ENCODE measurements around the gene AUTS2.

AUTS2 gene

GRCh38 chr7:70005480-70005879, 407.2 kb downstream of the AUTS2 start:
- Histone ChIP-seq H3K9me3 (ENCODE audit: control insufficient read depth in 2 of 2, low read length in 2 of 2) (no peaks in the 10 kb centered on the region), H3K27me3 (ENCODE audit: control insufficient read depth in 2 of 2, insufficient read depth in 2 of 2, low read length in 2 of 2) (no peaks in the 10 kb centered on the region), H3K4me3 (ENCODE audit: low read length in 2 of 2) (no peak overlapping the region), H3K36me3 (ENCODE audit: control insufficient read depth in 2 of 2, insufficient read depth in 2 of 2, low read length in 2 of 2) (no peaks in the 10 kb centered on the region), H3K27ac (ENCODE audit: low read depth in 2 of 2, low read length in 2 of 2) (no peak overlapping the region), H3K9ac (ENCODE audit: low read depth in 1 of 2, low read length in 2 of 2) (no peak overlapping the region), H3K4me1 (ENCODE audit: control insufficient read depth in 2 of 2, insufficient read depth in 2 of 2, low read length in 2 of 2) (no peaks in the 10 kb centered on the region)

- Histone ChIP-seq H3K4me1 (ENCODE audit: control insufficient read depth in 2 of 2, insufficient read depth in 2 of 2, low read length in 2 of 2) (no peaks in the 10 kb centered on the region), H3K9me3 (ENCODE audit: control insufficient read depth in 2 of 2, low read length in 2 of 2) (no peaks in the 10 kb centered on the region), H3K27ac (ENCODE audit: low read depth in 2 of 2, low read length in 2 of 2) (no peak overlapping the region), H3K27me3 (ENCODE audit: control insufficient read depth in 2 of 2, insufficient read depth in 2 of 2, low read length in 2 of 2) (no peaks in the 10 kb centered on the region), H3K9ac (ENCODE audit: low read depth in 1 of 2, low read length in 2 of 2) (no peak overlapping the region), H3K36me3 (ENCODE audit: control insufficient read depth in 2 of 2, insufficient read depth in 2 of 2, low read length in 2 of 2) (no peaks in the 10 kb centered on the region), H3K4me3 (ENCODE audit: low read length in 2 of 2) (no peak overlapping the region)
These were observed 407.6 kb downstream of the AUTS2 start for GRCh38 chr7:70005891-70006260.

DNA sequence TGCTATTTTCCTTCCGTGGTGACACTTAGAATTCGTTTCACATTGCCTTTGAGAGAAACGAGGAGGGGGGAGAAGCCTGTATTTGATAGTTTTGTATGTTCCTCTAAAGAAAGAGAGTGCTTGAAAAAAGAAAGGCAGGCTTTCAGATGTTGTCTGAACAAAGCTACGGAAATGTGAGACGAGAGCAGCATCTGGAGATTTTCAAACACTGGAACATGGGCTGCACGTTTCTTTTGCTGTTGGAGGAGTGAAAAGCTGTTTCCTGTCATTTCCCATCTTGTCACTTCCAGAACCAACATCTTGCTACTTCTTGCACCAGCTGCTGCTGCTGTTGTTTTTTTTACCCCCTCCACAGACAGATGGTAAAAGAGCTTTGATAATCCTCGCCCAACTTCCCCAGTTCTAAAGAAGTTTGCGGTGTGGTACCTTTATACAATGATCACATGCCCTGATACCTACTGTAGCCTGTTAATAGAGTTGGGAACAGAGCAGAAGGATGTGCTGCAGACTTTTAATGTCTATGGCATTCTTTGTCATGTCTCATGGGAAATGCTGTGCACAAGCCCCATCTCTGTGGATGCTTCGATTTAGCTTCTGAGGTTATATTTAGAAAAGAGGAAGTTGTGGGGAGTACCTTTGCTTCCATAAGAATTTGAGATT, 408.1 kb downstream of the AUTS2 start:
- Histone ChIP-seq H3K36me3 (ENCODE audit: control insufficient read depth in 2 of 2, insufficient read depth in 2 of 2, low read length in 2 of 2) (no peaks in the 10 kb centered on the region), H3K9ac (ENCODE audit: low read depth in 1 of 2, low read length in 2 of 2) (no peak overlapping the region), H3K4me3 (ENCODE audit: low read length in 2 of 2) (no peak overlapping the region), H3K4me1 (ENCODE audit: control insufficient read depth in 2 of 2, insufficient read depth in 2 of 2, low read length in 2 of 2) (no peaks in the 10 kb centered on the region), H3K9me3 (ENCODE audit: control insufficient read depth in 2 of 2, low read length in 2 of 2) (no peaks in the 10 kb centered on the region), H3K27ac (ENCODE audit: low read depth in 2 of 2, low read length in 2 of 2) (no peak overlapping the region), H3K27me3 (ENCODE audit: control insufficient read depth in 2 of 2, insufficient read depth in 2 of 2, low read length in 2 of 2) (no peaks in the 10 kb centered on the region)

DNA sequence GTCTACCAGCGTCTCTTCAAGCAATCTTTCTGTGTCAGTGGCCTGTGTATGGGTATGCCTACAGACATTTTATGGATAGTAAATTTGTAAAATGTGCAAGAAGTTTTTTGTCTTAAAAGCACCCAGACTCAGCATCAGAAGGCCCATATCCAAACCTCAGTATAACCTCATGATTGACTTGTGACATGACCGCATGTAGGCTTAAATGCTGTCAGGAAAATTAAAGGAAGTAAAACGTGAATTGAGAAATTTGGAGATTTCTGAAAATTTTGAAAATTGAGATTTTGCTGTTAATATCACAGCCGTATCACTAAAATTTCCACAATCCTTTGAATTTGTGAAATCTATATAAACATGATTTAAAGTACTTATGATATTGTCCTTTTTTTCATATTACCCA, 410.2 kb downstream of the AUTS2 start:
- no peaks in the 10 kb centered on the region for H3K27me3 ChIP-seq (ENCODE audit: control insufficient read depth in 2 of 2, insufficient read depth in 2 of 2, low read length in 2 of 2)
- no peaks in the 10 kb centered on the region for H3K36me3 ChIP-seq (ENCODE audit: control insufficient read depth in 2 of 2, insufficient read depth in 2 of 2, low read length in 2 of 2)
- no peaks in the 10 kb centered on the region for H3K4me1 ChIP-seq (ENCODE audit: control insufficient read depth in 2 of 2, insufficient read depth in 2 of 2, low read length in 2 of 2)
- H3K9me3 ChIP-seq (ENCODE audit: control insufficient read depth in 2 of 2, low read length in 2 of 2): no peaks in the 10 kb centered on the region
- H3K9ac ChIP-seq (ENCODE audit: low read depth in 1 of 2, low read length in 2 of 2): no peak overlapping the region
- no peak overlapping the region for H3K4me3 ChIP-seq (ENCODE audit: low read length in 2 of 2)
- no peak overlapping the region for H3K27ac ChIP-seq (ENCODE audit: low read depth in 2 of 2, low read length in 2 of 2)

DNA sequence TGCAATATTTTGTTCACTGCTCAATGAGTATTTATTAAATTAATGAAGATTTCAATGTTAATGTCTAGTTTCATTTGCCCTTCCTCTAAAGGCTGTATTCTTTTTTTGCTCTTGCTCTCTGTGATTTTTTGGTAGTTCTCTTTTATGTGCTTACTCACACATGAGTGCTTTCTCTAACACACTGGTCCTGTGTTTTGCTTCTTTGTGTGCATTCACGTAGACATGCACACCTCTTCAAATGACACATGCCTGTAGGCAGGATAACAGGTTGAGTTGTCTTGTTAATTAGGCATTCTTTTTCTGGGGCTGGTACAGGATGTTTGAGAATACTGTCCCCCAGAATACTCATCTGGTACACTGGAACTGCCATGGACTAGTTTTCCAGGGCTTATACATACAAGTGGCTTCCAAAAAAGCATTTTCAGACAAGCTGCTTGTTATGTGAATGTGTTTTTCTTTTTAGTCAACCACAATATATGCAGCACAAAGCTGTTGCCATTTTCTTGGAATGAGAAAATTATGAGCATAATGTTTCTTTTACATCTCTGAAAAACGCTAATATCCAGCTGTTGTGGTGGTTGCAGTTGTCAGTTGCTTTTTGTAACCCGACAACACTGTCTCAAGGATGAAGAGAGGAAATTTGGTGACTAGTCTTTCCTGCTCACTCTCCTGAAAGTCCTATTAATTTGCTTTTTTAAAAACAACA, 416.4 kb downstream of the AUTS2 start:
- no peaks in the 10 kb centered on the region for H3K36me3 ChIP-seq (ENCODE audit: control insufficient read depth in 2 of 2, insufficient read depth in 2 of 2, low read length in 2 of 2)
- H3K9me3 ChIP-seq (ENCODE audit: control insufficient read depth in 2 of 2, low read length in 2 of 2): no peaks in the 10 kb centered on the region
- H3K4me3 ChIP-seq (ENCODE audit: low read length in 2 of 2): no peak overlapping the region
- no peaks in the 10 kb centered on the region for H3K27me3 ChIP-seq (ENCODE audit: control insufficient read depth in 2 of 2, insufficient read depth in 2 of 2, low read length in 2 of 2)
- no peak overlapping the region for H3K27ac ChIP-seq (ENCODE audit: low read depth in 2 of 2, low read length in 2 of 2)
- no peak overlapping the region for H3K9ac ChIP-seq (ENCODE audit: low read depth in 1 of 2, low read length in 2 of 2)
- no peaks in the 10 kb centered on the region for H3K4me1 ChIP-seq (ENCODE audit: control insufficient read depth in 2 of 2, insufficient read depth in 2 of 2, low read length in 2 of 2)

- Histone ChIP-seq H3K27ac (ENCODE audit: low read depth in 2 of 2, low read length in 2 of 2) (no peak overlapping the region), H3K36me3 (ENCODE audit: control insufficient read depth in 2 of 2, insufficient read depth in 2 of 2, low read length in 2 of 2) (no peaks in the 10 kb centered on the region), H3K4me1 (ENCODE audit: control insufficient read depth in 2 of 2, insufficient read depth in 2 of 2, low read length in 2 of 2) (no peaks in the 10 kb centered on the region), H3K4me3 (ENCODE audit: low read length in 2 of 2) (no peak overlapping the region), H3K27me3 (ENCODE audit: control insufficient read depth in 2 of 2, insufficient read depth in 2 of 2, low read length in 2 of 2) (no peaks in the 10 kb centered on the region), H3K9ac (ENCODE audit: low read depth in 1 of 2, low read length in 2 of 2) (no peak overlapping the region), H3K9me3 (ENCODE audit: control insufficient read depth in 2 of 2, low read length in 2 of 2) (no peaks in the 10 kb centered on the region)
These were observed 417.1 kb downstream of the AUTS2 start for GRCh38 chr7:70015353-70015752.

GRCh38 chr7:70016044-70016770, 417.9 kb downstream of the AUTS2 start:
- Histone ChIP-seq H3K9me3 (ENCODE audit: control insufficient read depth in 2 of 2, low read length in 2 of 2) (no peaks in the 10 kb centered on the region), H3K9ac (ENCODE audit: low read depth in 1 of 2, low read length in 2 of 2) (no peak overlapping the region), H3K4me3 (ENCODE audit: low read length in 2 of 2) (no peak overlapping the region), H3K36me3 (ENCODE audit: control insufficient read depth in 2 of 2, insufficient read depth in 2 of 2, low read length in 2 of 2) (no peaks in the 10 kb centered on the region), H3K27me3 (ENCODE audit: control insufficient read depth in 2 of 2, insufficient read depth in 2 of 2, low read length in 2 of 2) (no peaks in the 10 kb centered on the region), H3K4me1 (ENCODE audit: control insufficient read depth in 2 of 2, insufficient read depth in 2 of 2, low read length in 2 of 2) (no peaks in the 10 kb centered on the region), H3K27ac (ENCODE audit: low read depth in 2 of 2, low read length in 2 of 2) (no peak overlapping the region)

DNA sequence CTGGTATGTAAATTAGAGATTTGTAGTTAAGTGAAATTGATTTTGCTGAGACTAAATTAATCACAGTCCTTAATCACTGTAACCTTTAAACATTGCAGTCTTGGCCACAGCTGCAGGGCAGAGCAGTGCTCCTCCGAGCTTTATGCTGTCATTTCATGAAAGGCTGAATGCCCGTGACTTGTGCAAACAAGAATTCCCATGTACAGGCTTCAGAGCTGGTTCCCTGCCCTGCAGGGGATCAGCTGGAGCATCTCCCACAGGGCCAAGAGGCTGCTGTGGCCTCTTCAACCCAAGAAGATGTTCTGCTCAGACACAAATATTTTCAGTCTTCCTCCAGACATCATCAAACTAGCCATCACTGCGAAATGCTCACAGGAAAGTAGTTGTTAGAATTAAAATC, 419.1 kb downstream of the AUTS2 start:
- H3K27me3 ChIP-seq (ENCODE audit: control insufficient read depth in 2 of 2, insufficient read depth in 2 of 2, low read length in 2 of 2): no peaks in the 10 kb centered on the region
- no peaks in the 10 kb centered on the region for H3K9me3 ChIP-seq (ENCODE audit: control insufficient read depth in 2 of 2, low read length in 2 of 2)
- H3K9ac ChIP-seq (ENCODE audit: low read depth in 1 of 2, low read length in 2 of 2): no peak overlapping the region
- no peaks in the 10 kb centered on the region for H3K4me1 ChIP-seq (ENCODE audit: control insufficient read depth in 2 of 2, insufficient read depth in 2 of 2, low read length in 2 of 2)
- H3K27ac ChIP-seq (ENCODE audit: low read depth in 2 of 2, low read length in 2 of 2): no peak overlapping the region
- H3K36me3 ChIP-seq (ENCODE audit: control insufficient read depth in 2 of 2, insufficient read depth in 2 of 2, low read length in 2 of 2): no peaks in the 10 kb centered on the region
- H3K4me3 ChIP-seq (ENCODE audit: low read length in 2 of 2): no peak overlapping the region

DNA sequence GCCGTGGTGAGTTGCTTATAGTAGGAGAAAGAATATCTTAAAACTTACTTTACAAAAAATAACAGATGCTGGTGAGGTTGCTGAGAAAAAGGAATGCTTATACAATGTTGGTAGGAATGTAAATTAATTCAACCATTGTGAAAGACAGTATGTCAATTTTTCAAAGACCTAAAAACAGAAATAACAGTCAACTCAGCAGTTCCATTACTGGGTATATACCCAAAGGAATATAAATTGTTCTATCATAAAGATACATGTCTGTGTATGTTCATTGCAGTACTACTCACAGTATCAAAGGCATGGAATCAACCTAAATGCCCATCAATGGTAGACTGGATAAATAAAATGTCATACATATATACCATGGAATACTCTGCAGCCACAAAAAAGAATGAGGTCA, 420.4 kb downstream of the AUTS2 start:
- Histone ChIP-seq H3K9me3 (ENCODE audit: control insufficient read depth in 2 of 2, low read length in 2 of 2) (no peaks in the 10 kb centered on the region), H3K27me3 (ENCODE audit: control insufficient read depth in 2 of 2, insufficient read depth in 2 of 2, low read length in 2 of 2) (no peaks in the 10 kb centered on the region), H3K27ac (ENCODE audit: low read depth in 2 of 2, low read length in 2 of 2) (no peak overlapping the region), H3K4me3 (ENCODE audit: low read length in 2 of 2) (no peak overlapping the region), H3K4me1 (ENCODE audit: control insufficient read depth in 2 of 2, insufficient read depth in 2 of 2, low read length in 2 of 2) (no peaks in the 10 kb centered on the region), H3K36me3 (ENCODE audit: control insufficient read depth in 2 of 2, insufficient read depth in 2 of 2, low read length in 2 of 2) (no peaks in the 10 kb centered on the region), H3K9ac (ENCODE audit: low read depth in 1 of 2, low read length in 2 of 2) (no peak overlapping the region)

DNA sequence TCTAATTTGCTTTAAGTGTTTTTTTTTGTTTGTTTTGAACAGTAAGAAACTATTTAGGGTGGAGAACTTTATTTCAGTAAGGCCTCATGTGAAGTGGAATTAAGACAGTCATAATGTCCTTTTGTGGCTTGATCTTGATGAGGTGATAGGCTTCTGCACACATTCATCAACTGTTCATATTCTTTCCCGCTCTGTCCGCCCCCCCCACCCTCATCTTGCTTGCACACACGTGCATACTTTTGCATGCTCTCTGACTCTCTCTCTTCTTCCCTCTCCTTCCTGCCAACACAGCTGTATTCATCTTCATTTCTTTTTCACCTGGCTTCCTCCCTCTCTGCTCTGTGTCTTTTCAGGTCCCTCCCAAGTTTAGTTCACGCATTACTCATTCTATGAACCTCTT, 429.6 kb downstream of the AUTS2 start:
- Histone ChIP-seq H3K36me3 (ENCODE audit: control insufficient read depth in 2 of 2, insufficient read depth in 2 of 2, low read length in 2 of 2) (no peaks in the 10 kb centered on the region), H3K27me3 (ENCODE audit: control insufficient read depth in 2 of 2, insufficient read depth in 2 of 2, low read length in 2 of 2) (no peaks in the 10 kb centered on the region), H3K4me1 (ENCODE audit: control insufficient read depth in 2 of 2, insufficient read depth in 2 of 2, low read length in 2 of 2) (no peaks in the 10 kb centered on the region), H3K9ac (ENCODE audit: low read depth in 1 of 2, low read length in 2 of 2) (no peak overlapping the region), H3K27ac (ENCODE audit: low read depth in 2 of 2, low read length in 2 of 2) (no peak overlapping the region), H3K9me3 (ENCODE audit: control insufficient read depth in 2 of 2, low read length in 2 of 2) (no peaks in the 10 kb centered on the region), H3K4me3 (ENCODE audit: low read length in 2 of 2) (no peak overlapping the region)

Data from mucosa of rectum (tissue), 2 donors.